22Rv1 (cell line): ENCODE results near the gene MYO10.

ENCODE experiments used
- ZFX ChIP-seq: fragments of 450-650 bp; IDR thresholded peaks from 2 replicates; pipeline ENCODE4 v1.6.1; 2017; ENCODE audit warnings: antibody characterized with exemption, borderline replicate concordance
- TF ChIP-seq, protein P1 (sequence below): fragments of 450-650 bp; IDR thresholded peaks from 2 replicates; pipeline ENCODE4 v1.5.1; 2017; ENCODE audit warnings: mild to moderate bottlenecking

DNA sequence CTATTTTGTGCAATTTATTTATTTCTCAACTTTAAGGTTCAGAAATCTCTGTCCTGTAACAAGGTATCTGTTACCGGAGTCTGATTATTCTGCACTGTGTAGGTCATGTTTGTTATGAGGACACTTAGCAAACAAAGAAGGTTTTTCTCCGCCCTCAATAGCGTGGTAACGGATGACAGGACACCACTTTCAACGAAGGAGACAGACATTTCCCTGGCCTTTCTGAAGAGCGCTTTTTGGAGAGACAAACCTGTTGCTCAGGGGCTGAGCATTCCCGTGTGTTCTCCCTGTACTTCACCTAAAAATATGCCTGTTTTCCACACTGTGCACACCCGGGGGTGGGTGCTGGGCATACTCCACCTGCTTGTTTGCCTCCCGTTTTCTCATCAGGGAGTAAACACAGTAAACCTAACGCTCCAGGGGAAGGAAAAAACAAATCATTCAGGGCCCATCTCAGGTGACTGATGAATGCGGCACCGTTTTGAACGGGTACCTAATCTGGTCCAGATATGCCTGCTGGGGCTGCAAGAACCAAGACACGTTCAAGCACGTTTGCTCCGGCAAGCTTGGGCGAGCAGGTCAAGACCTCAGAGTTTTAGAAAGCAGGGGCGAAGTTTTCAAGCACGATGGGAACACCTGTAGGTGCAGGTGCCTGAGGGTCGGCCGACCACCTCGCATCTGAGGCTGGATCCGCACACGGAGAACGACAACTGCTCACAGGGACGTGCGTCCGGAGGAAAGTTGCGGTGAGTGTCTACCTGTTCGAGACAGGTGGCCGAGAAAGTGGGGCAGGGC is 320.1 kb downstream of the MYO10 start:
- TF ChIP-seq, protein P1, sequence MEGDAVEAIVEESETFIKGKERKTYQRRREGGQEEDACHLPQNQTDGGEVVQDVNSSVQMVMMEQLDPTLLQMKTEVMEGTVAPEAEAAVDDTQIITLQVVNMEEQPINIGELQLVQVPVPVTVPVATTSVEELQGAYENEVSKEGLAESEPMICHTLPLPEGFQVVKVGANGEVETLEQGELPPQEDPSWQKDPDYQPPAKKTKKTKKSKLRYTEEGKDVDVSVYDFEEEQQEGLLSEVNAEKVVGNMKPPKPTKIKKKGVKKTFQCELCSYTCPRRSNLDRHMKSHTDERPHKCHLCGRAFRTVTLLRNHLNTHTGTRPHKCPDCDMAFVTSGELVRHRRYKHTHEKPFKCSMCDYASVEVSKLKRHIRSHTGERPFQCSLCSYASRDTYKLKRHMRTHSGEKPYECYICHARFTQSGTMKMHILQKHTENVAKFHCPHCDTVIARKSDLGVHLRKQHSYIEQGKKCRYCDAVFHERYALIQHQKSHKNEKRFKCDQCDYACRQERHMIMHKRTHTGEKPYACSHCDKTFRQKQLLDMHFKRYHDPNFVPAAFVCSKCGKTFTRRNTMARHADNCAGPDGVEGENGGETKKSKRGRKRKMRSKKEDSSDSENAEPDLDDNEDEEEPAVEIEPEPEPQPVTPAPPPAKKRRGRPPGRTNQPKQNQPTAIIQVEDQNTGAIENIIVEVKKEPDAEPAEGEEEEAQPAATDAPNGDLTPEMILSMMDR, result no peak
- no peak for TF ChIP-seq ZFX
